Hematopoietic multipotent progenitor cell treated with erythropoietin and hydrocortisone succinate and interleukin-3 and kit ligand, for 6 days (in vitro differentiated cells): ENCODE data around the gene ADCK2.
"Not testable (repeated sequence)": the region's sequence is repeated elsewhere in the genome, so short reads cannot be mapped to it uniquely, and the experiment has no call there.

Experiments used
- DNase-seq: peaks from one replicate; pipeline ENCODE4 v3.0.0-alpha.2; 2015

ADCK2 gene

DNA sequence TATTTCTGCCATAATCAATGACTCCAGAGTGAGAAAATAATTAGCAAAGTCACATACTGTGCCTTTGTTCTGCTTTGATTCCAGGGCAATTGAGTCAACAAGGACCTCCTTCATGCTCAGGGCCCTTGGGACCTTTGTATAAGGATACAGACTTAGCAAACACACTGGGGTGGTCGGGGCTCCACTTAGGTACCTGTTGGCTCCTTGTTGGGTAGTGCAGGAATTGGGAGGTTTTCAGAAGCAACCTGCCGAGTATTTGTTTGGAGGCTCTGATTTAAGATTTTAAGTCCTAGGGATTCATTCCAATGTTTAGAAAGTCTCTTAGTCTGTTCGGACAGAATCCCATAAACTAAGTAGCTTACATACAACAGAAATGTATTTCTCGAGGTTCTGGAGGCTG is 3.0 kb downstream of the ADCK2 start:
- no peak for DNase-seq

DNA sequence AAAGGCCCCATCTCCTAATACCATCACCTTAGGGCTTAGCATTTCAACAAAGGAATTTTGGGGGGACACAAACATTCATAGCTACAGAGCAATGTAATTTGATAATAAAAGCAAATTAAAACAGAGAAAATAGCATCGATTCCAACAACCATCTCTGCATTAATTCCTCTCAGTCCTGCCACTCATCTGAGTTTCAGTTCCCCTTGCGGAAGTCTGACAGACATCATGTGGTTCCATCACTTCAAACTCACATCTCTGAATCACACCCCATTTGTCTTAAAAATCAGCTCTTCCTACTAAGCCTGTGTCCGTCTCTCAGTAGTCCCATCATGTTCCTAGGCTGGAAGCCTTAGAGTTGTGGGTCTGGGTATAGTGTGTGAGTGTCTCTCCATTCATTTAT is 3.6 kb downstream of the ADCK2 start:
- no peak for DNase-seq

DNA sequence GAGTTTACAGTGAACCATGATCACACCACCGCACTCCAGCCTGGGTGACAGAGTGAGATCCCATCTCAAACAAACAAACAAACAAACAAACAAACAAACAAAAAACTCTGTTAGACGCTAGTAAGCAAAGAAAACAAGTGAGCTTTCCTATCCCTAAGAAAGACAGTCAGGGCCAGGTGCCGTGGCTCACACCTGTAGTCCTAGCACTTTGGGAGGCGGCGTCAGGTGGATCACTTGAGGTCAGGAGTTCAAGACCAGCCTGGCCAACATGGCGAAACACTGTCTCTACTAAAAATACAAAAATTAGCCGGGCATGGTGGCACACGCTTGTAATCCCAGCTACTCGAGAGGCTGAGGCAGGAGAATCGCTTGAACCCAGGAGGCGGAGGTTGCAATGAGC is 4.2 kb downstream of the ADCK2 start:
- not testable (repeated sequence) for DNase-seq

DNA sequence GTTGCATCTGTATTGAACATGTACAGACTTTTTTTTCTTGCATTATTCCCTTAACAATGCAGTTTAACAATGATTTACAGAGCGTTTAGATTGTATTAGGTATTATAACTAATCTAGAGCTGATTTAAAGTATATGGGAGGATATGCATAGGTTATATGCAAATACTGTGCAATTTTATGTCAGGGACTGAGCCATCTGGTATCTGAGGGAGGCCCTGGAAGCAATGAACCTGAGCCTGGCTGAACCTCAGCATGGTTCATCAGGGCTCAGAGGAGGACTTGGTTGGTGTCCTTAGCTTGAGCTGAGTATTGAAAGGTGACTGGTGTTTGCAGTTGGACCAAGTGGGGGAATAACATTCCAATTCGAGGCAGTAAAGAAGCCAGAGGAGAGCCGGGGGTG is 4.8 kb downstream of the ADCK2 start:
- no peak for DNase-seq

DNA sequence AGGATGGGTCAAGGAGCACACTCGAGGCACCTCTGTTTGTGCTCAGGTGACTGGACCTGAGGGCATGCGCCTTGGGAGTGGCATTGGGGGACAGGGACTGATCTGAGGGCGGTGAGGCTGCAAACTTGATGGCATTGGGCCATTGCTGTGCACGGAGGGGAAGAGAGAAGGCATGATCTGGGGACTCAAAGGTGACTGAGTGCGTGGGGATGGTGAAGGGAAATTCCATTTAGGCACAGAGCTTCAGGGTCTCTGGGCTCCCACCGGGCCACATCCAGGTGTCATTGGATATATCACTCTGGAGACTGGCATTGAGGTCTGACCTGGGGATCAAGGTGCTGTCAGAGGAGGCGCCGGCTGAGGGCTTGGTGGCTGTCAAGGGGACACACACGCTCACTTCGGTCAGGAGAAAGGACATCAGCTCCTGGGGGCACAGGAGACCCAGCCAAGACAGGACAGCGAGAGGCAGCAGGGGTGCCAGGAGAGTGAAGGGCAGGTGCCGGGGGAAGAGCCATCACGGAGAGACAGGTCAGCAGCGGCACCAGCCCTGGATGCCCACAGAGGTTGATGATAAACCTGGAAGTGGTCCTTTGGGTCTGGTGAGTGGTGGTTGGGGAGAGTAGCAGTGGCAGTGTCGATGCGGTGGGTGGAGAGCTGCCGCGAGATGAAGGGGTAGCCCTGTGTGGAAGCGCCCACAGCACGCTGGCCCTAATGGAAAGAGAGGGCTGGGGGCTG is 5.5 kb downstream of the ADCK2 start:
- no peak for DNase-seq

DNA sequence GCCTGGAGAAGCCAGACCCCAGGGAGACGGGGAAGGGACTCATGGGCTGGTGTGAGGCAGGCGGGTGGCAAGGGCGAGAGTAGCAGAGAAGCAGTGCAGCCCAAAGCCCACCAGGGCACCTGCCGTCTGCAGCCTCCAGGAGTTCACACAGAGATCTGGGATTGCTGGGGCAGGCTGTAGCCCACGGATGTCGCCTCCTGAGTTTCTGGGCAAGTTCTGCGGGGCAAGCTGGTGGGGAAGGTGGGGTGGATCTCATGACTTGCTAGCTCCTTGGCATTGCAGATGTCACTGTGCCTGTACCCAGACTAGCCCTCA is 6.0 kb downstream of the ADCK2 start:
- DNase-seq: no peak

DNA sequence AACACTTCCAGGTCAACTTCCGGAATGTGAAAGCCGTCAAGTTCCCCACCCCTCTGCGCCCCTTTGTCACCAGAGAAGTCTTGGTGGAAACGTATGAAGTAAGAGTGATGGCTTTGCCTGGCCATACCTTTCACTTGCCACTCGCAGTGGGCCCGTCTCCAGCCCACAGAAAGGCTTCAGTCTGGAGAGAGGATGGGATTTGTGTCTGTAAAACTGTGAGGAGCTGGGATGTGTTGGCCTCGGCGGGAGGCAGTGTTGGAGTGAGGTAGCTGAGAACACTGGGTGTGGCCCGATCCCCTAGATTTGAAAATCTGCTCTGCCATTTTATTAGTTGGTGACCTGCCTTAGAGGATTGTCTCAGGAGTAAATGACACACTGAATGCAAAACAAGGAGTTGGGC is 6.4 kb downstream of the ADCK2 start:
- DNase-seq: no peak

DNA sequence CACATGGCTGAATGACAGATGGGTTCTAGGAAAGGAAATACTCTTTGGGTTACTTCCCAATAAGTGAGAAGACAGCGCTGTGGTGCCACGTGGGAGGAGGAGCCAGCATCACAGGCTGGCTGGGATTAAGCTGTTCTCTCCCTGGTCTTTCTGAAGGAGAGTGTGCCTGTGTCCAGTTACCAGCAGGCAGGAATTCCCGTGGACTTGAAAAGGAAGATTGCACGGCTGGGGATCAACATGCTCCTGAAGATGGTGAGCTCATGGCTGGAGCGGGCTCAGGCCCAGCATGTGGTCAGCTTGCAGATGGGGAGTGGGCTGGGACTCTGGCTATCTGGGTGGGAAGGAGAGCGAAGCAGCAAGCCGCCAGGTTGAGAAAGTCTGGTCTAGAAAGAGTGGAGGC is 8.1 kb downstream of the ADCK2 start:
- no peak for DNase-seq

DNA sequence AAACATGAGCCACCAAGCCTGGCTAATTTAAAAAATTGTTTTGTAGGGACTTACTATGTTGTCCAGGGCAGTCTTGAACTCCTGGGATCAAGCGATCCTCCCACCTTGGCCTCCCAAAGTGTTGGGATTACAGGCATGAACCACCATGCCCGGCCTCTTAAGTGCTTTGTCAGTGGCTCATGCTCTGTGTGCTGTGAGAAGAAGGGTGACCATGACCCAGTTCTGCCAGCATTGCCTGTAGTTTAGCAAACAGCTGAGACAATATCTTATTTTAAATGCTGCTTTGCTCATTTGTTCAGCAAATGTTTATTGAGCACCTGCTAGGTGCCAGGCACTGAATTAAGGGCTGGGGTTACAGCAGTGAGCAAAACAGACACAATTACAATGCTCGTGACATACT is 9.0 kb downstream of the ADCK2 start:
- DNase-seq: no peak

DNA sequence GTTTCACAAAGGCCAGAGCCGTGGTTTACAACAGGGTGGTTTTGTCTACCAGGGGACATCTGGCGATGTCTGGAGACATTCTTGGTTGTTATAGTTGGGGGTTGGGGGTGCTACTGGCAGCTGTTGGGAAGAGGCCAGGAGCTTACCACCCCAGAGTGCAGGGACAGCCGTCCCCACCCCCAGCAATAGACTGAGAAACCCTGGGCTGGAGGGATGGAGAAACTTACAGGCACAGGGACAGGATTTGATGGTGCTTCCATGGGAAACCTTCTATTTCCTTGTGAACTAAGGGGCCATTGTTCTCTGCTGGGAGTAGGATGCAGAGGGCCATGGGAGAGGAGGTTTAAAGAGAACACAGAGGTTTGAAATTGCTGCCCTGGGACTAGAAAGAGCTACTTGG is 10.9 kb downstream of the ADCK2 start:
- no peak for DNase-seq

DNA sequence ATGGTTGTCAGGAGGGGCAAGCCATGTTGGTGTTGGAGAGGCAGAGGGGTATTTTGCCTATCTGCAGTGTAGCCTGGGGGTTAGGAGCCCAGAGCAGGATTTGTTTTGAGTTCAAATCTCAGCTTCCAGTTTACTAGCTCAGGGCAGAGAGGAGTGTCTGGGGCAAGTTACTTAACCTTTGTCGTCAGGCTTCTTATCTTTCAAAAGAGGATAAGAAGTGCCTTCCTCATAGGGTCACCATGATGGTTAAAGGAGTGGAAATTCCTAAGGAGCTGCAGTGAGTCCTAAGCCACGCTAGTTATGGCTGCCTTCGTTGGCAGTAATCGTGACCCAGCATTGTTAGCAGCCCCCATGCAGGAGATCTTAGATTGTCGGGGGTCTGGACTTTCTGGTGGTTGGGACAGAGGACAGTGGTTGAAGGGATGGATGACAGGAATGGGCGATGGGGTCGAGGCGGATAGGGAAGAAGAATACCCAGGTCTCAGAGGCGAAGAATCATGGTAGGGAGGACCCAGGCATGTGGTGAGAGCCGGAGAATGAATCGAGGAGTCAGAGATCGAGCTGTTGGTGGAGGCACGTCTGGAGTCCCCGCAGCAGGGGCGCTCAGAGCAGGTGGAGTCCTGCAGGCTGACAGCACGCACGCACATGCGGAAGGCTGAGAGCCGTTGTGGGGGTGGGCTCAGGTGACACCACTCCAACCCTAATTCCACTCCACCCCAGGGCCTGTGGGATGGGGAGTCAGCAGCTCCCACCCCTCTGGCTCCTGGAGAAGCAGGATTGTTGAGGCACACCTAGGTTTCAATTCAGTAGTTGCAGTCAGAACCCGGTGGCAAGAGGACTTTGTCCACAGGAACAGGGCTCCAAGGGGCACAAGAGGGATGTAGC is 11.6 kb downstream of the ADCK2 start:
- no peak for DNase-seq

DNA sequence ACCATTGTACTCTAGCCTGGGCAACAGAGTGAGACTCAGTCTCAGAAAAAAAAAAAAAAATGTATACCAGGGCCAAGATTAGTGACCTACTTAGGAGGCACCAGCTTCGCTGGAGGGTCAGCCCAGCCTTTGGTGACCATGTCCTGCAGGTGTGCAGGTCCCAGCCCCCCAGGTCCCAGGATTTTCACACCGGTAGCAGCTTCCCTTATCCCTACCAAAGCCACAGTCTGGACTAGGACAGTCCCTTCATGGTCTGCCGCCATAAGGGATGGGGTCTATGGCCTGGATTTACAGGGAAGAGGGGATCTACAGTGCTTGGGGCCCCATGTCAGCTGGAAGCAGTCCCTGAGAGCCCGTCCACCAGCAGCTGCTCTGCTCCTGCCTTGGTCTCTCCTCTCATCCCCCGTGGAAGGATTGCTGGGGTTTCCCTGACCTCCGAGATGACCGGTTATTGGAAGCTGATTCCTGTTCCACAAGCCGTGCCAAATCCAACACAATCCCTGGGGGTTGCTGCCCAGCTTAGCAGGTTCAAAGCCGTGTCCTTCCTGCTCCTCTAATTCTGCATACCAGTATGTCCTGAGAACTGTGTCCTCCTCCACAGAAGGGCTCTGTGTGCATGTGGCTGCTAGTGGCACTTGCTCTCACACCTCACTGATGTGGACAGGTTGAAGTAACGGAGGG is 12.8 kb downstream of the ADCK2 start:
- no peak for DNase-seq

DNA sequence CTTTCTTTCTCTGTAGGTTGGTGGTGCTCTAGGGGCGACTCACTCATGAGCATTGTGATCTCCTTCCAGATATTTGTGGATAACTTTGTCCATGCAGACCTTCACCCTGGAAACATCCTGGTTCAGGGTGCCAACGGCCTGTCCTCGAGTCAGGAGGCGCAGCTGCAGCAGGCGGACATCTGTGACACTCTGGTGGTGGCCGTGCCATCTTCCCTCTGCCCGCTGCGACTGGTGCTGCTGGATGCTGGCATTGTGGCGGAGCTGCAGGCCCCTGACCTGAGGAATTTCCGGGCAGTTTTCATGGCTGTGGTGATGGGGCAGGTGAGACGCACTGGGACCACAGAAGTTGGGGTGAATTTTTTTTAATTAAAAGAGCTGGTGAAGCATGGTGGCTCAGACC is 14.2 kb downstream of the ADCK2 start:
- no peak for DNase-seq

DNA sequence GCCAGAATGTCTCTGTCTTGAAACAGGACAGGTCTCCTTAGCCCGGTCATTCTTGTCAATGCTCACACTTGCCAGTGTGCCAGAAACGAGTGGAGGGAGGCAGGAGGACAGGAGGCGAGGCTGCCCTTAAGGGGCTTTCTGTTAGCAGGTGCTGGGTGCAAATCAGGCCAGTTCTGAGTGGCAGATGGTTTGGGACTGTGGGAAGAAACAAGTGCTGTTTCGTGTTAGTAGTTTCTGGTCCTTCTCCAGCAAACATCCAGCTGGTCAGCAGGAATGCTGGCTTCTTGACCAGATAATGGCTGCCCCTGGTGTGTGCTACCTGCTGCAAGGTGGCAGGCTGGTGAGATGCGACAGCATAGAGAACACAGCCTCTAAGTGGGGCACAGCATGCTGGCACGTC is 15.6 kb downstream of the ADCK2 start:
- no peak for DNase-seq

DNA sequence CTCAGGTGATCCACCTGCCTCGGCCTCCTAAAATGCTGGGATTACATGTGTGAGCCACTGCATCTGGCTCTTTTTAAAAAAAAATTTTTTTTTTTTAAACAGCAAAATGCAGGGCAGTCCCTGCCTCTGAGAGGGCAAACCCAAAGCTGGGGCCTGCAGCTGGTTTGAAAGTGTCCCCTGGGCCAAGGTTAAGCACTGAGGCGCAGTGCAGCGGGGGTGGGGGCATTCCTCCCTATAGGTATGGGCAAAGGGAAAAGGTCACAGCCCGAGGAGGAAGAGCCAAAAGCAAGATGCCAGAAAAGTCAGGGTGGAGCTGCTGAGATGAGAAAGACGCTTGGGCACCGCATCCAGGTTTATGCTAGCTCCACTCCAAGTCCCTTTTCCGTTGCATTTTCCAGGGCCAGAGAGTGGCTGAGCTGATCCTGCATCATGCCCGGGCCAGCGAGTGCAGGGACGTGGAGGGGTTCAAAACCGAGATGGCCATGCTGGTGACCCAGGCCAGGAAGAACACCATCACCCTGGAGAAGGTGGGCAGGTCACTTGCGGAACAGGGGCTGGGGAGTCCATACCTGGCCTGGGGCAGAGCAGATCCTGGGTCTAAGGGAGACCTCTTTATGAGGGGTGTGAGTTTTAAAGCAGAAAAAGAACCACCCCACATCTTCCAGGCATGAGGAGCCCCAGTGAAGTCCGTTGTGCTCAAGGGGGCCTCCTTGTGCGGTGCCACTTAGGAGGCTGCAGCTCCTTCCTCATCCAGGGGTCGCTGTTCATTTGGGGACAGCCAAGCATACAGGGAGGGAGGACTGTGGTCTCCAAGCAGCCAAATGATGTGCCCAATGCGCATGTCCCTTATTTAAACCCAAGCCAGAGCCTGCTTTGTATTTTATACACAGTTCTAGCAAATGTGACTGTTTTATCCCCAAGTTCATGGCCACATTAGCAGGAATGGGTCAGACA is 16.7 kb downstream of the ADCK2 start:
- DNase-seq: no peak

DNA sequence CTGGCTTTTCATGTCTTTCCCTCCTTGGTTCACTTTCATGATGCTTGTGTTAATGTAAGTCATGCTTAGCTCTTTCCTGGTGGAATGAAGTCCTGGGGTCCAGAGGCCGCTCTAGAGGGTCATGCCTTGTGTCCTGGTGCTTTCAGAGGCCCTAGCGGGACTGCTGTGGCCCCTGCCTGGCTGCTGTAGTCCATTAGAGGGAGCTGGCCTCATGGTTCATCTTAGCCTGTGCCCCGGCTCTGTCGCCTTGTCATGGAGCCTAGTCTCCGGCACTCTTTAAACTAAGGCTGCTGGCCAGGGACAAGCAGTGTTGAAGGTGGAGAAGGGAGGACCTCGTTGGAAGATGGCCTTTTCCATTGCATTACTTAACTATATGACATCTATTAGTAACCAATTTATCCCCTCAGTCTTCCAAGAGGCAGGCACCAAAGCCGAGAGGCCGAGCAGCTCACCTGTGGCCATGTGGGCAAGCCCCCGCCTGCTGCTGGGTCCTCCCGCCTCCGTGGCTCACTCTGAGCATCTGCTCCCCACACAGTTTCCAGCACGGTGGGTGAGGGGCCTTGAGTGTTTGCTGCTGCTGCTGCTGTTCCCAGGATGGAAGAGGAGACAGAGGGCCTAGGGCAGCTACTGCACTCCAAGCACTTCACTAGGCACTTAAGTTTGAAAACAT is 18.8 kb downstream of the ADCK2 start:
- no peak for DNase-seq

DNA sequence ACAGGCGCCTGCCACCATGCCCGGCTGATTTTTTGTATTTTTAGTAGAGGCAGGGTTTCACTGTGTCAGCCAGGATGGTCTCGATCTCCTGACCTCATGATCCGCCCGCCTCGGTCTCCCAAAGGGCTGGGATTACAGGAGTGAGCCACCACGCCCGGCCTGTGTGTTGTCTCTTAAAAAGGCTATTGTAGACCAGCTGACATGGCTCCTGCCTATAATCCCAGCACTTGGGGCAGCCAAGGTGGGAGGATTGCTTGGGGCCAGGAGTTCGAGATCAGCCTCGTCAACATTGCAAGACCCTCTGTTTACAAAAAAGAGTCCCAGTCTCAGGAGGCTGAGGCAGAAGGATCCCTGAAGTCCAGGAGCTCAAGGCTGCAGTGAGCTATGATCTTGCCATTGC is 21.1 kb downstream of the ADCK2 start:
- not testable (repeated sequence) for DNase-seq

DNA sequence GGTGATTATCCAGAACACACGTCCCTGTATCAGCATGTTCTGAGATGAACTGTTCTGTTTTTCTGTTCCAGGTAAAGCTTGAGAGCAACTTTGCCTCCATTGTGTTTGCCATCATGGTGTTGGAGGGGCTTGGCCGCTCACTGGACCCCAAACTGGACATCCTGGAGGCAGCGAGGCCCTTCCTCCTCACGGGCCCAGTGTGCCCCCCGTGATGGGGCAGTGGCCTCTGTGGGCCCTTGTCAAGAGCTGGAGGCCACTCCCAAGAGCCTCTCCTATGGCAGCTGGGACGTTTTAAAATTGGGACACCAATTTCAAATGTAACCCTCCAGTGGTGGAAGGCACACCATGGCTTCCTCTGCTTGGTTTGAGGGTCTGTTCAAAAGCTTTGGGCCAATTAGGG is 21.8 kb downstream of the ADCK2 start:
- no peak for DNase-seq

DNA sequence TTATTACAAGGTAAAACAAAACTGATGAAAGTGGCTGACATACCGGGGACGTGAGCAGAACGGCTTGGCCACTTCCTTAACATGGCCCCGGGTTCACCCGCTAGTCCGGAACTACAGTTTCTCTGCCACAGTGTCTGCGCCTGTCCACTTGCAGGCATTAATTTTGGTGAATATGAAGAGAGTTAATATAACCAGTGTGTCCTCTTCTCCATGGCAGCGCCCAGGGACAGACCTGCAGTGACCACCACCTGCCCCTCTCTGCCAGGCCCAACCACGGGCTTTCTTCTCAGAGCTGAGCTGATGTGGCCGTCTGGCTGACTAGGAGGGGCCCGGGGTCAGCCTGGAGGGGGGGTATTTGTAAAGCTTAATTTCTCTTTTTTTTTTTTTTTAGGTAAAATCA is 22.6 kb downstream of the ADCK2 start:
- no peak for DNase-seq

DNA sequence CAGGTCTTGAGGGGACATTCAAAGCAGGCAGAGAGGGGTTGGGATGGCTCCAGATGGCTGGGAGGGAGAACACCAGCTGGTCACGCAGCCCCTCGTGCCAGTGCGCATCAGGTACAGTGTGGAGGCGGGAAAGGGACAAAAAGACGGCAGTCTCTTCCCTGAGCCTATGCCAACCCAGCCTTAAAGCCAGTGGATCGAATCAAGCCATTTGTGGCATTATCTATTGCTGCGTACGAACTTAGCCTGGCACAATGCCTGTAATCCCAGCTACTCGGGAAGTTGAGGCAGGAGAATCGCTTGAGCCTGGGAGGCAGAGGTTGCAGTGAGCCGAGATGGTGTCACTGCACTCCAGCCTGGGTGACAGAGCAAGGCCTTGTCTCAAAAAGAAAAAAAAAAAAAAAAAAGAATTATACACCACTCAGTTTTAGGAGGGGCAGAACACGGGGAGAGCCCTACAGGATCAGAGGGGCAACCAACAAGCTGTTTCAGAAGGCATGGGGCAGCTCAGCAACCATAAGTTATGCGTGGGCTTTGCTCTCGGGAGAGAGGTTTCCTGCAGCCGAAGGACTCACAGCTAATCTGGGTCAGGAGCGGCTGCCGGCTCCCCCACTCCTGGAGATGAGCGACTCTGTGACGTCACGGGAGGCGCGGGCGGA is 23.4 kb downstream of the ADCK2 start:
- peak; percentile 94 for DNase-seq

DNA sequence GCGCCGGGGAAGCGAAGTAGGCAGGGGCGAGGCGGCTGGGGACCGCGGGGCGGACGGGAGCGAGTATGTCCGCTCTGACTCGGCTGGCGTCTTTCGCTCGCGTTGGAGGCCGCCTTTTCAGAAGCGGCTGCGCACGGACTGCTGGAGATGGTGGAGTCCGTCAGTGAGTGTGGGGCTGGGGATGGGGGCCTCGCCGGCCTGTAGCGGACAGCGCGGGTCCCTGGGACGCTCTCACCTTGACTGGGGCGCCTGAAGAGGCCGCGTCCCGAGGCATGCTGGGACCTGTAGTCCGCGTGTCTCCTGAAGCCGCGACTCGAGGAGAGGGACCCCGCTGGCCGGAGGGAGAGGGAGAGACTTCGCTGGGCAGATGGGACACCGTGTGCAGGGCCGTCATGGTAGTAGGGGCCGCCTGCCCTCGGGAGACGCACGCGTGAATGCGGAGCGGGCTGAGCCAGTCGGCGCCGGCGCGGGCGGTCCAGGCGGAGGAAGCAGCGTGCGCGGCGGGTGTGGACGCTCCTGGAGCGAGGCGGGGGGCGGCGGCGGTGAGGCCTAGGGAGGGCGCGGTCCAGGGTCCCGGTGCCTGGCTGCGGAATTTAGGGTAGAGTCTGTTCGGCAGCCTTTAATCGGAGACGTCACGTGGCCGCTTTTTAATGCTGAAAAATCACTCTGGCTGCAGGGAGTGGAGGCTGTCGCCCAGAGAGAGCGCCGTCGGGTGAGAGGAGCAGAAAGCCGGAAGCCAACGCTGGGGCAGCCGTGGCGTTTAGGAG is 24.1 kb downstream of the ADCK2 start, which contains the start of gene NDUFB2:
TSS of gene NDUFB2 (plus strand) at position 29 of the 767 bp plus-strand sequence. CDS start at position 66, 37 bp downstream.
- peak; percentile 86 for DNase-seq
